HG03280 (cell line): ENCODE results near the gene WIZ.

Source experiments
- ATAC-seq: cut with Tn5 transposase; IDR thresholded peaks from one replicate; pipeline ENCODE4 v1.9.1; 2021; ENCODE audit warnings: mild to moderate bottlenecking, moderate library complexity; ENCODE audit not compliant: unreplicated experiment

WIZ gene

DNA sequence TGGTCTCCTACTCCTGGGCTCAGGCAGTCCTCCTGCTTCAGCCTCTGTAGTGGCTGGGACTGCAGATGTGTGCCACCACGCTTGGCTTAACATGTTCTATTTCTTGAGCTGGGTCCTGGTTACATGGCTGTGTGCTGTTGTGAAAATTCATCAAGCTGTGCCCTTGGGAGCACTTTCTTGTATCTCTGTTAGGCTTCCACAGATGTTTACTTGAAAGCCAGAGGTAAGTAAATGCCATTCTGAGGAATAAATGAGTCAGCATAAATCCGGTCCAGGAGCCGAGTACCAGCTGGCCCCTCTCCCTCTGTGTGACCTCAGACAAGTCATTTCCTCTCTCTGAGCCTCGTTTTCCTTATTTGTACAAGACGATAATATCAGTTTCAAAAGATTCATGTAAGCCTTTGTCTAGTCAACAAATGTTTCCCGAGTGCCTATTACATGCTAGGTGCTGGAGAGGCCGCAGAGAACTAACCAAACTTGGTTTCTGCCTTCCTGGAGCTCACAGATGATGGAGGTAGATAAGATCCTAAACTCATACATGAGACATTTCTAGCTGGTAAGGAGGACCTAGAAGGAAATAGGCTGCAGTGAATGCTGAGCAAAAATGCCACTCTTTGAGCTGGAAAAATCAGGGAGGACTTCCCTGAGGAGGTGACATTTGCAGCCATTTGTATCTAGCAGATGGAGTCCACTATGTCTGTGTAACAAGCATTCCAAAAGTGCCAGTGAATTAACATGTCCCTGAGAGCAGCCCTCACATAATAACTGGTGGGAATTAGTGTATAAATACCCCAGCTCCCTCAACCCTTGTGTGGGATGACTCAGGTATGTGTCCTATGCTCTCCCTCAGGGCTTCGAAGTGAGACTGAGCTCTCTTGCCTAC lies 17.3 kb upstream of the WIZ start:
- ATAC-seq, result peak; percentile 53

DNA sequence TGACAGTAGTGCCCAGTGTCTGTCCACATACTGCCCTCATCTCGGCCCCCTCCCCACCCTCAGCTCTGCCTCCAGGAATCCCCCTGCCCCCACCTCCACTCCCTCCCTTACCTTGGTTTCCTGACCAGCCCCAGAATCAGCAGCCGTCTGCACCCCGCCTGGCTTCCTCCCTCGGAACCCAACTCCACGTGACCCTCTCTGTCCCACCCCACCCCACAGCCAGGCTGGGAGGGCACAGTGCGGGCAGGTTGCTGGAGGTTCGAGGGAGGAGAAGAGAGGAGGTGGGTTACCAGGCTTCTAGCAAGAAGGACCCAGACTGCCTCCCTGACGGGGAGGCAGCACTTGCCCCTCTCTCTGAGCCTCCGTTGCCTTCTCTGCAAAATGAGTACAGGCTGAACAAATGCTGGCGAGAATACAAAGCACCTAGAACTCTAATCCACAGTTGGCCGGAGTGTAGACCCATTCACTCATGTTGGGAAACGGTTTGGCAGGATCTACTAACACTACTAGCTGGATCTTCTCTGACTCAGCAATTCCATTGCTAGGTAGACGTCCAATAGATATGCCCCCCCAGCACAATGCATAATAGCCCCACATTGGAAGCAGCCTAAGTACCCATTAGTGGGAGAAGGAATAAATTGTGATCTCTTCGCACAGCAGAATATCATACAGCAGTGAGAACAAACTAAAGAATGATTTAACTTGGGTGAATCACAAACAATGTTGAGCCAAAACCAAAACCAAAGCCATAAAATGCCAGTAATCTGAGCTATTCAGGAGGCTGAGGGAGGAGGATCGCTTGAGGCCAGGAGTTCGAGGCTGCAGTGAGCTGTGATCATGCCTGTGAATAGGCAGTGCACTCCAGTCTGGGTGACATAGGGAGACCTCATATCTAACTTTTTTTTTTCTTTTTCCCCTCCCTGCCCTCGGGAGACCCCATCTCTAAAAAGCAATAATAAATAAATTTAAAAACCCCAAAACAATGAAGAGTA lies 14.9 kb upstream of the WIZ start, which contains the start of gene RASAL3:
TSS of gene RASAL3 (minus strand) at position 151 of the 992 bp plus-strand sequence. CDS start 186 bp downstream, outside the sequence.
- peak; percentile 39 for ATAC-seq

DNA sequence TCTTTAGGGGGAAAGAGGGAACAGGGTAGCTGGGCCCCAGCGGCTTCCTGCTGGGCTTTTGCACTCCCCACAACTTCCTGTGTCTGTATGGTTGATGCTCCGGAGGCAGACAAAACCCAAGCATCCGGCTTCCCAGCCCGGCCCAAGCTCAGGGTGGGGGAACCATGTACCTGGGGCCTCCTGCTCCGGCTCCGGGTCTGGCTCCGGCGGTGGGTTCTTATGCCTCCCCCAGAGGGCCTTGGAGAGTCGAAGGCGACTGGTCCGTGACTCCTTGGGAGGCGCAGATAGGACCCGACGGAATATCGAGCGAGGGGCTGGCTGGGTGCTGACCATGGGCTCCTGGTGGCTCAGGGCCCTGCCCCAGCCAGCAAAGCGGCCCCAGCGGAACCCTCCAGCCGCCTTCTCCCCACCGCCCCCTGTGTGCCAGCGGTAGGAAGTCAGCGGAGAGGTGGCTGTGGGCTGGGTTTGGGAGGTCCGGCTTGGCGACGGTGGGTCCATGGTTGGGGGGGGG lies 14.2 kb upstream of the WIZ start:
- ATAC-seq, result peak; percentile 43

DNA sequence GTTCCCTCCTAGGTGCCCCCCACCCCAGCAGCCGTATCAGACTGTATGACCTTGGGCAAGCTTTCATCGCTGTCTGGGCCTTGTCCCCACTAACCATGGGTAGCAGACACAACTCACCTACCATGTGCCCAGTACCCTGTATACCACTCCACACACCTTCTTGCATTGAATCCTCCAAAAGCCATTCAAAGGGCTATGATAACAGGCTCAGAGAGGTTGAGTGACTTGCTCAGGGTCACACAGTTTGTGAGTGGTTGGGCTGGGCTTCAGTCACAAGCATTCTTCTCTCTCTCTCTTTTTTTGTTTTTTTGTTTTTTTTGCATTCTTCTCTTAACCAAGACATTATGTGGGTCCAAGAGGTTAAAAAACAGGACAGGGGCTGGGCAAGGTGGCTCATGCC lies 11.9 kb upstream of the WIZ start:
- ATAC-seq, result no peak

DNA sequence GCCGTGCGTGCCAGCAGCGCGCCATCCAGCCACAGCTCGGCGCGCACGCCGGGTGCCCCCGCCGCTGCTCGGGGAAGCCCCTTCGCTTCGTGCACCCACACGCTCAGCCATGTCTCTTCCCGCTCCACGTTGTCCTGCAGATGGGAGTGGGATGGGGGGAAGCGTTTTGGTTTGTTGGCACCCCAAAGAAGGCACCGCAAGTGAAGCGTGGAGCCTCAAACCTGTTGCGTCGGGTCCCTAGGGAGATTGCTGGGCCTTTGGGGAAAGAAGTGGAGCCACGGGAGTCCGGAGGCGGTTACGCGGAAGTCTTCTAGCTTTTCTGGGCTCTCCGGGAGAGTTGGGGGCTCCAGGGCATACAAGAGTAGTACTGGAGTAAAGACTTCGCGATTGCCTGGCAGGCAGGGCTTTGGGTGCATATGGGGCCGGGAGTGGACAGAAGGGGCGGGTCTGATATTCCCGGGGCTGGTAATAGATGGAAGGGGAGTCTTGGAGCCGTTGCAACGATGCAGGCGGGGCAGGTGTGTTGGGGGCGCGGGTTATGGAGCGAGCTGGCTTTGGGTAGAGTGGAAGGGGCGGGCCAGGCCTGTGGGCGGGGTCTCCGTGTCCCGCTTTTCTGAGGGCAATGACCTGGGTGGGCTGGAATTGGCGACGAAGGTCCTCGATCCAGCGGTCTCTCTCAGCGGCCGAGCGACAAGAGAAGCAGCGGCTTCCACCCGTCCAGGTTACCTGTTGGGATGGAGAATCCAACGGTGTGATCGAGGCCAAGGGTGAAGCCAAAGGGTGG lies 8.1 kb upstream of the WIZ start:
- no peak for ATAC-seq

DNA sequence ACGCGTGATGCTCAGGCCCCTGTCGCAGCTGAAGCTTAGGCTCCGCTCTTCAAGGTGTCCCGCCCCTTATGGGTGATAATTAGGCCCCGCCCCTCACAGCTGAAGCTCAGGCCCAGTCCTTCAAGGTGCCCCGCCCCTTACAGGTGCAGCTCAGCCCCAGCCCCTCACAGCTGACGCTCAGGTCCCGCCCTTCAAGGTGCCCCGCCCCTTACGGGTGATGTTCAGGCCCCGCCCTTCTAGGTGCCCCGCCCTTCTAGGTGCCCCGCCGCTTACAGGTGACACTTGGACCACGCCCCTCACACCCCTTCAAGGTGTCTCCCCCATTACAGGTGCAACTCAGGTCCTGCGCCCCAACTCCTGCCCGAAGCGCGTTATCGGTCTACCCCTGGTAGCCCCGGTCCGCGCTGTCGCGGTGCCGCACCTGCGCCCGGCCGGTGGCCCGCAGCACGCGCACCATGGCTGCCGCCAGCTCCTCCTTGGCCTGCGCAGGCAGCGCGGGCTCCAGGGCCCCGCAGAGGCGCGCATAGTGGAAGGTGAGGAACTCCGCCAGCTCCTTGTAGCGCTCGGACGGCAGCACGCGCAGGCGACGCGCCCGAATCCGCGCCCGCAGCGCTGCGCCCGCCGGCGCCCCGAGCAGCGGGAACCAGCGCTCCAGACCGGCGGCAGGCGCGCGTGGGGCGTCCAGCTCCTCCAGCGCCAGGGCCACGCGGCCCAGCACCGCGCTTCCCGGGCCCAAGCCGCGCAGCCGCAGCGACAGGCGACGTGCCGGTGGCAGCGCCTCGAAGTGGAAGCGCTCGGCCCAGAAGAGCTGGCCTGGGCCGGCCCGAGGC lies 7.3 kb upstream of the WIZ start:
- no peak for ATAC-seq

DNA sequence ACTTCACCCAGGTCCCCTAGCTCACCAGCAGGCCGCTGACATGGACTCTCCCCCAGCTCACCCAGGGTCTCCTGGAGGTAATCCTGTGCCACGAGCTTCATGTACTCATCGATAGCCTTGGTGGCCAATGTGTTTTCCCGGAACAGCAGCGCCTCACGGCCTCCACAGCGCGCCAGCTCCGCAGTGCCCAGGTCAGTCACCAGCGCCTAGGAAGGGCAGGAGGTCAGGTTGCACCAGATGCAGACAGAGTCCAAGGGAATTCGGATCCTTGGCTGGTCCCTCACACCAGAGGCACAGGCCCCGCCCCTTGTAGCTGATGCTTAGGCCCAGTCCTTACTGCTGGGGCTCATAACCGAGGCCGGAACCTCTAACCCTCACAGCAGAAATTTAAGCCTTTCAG lies 6.7 kb upstream of the WIZ start:
- ATAC-seq, result no peak

DNA sequence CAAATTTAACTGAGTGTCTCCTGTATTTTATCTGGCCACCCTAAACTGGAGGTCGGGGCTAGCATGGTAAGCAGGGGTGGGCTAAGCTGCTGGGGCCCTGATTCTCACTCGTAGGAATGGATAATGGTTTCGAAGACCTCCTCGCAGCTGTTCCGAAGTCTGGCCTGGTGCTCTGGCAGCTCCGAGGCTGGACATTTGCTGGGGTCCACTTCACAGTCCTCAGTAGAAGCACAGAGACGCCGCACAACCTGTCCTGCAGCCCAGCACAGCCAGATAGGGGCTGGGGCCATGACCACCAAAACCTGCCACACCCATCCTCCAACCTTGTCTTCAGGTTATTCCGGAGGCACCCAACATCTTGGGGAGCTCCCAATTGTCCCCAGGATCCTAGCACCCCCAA lies 6.2 kb upstream of the WIZ start:
- no peak for ATAC-seq

DNA sequence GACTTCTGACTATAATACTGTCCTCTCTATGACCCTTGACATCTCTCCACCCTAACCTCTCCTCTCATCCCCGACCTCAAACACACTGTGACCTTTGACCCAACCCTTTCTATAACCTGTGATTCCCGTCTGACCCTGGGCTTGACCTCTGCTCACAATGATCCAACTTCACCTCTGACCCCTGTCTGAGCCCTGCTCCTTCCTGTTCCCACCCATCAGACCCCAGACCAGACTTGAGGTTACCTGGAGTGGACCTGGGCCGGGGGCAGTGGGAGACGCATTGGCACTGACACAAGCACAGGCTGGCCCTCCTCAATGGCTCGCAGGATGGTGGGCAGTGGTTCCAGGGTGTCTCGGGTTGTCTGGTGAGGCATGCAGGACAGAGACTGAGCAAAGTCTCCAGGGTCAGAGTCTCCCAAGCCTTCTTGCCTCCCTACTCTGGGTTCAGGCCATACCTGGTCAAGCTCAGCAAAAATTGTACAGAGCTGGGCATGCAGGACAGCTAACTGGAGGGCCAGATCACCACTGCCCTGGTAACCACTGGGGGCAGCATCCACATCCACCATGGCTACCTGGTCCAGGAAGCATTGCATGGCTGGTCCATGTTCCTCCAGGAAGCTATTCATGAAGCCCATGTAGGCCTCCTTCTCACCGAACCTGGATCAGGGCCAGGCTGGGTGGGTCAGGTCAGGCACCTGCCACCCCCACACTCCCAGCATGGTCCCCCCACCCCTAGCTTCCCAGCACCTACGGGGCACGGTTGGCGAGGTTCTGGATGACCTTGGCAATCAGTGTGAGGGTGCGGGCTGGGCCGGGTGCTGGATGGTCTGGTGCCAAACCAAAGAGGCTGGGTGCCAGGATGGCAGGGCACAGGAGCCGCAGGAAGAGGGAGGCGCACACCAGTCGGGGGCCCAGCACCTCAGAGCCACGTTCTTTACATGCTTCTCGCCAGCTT lies 4.4 kb upstream of the WIZ start:
- ATAC-seq, result no peak

DNA sequence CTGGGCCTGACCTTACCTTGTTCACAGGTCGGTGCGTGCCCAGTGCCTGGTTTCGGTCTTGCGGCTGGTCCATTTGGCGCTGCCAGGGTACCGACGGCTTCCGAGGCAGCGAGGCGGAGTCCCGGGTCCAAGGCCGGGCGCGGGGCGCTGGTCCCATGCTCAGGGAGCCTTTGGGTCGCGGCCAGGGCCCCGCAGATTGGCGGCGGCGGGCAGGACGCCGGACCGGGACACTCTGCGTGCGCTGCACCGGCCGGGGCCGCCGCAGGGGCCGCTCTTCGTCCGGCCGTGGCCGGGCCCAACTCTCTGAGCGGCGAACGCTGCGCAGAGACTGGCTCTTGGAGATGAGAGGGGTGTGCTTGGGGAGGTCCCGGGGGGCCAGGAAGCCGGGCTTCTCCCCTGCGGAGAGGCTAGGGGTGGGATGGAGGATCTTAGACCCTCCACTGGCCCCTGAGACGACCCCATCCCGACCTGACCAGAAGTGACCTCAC lies 3.4 kb upstream of the WIZ start:
- ATAC-seq, result no peak

DNA sequence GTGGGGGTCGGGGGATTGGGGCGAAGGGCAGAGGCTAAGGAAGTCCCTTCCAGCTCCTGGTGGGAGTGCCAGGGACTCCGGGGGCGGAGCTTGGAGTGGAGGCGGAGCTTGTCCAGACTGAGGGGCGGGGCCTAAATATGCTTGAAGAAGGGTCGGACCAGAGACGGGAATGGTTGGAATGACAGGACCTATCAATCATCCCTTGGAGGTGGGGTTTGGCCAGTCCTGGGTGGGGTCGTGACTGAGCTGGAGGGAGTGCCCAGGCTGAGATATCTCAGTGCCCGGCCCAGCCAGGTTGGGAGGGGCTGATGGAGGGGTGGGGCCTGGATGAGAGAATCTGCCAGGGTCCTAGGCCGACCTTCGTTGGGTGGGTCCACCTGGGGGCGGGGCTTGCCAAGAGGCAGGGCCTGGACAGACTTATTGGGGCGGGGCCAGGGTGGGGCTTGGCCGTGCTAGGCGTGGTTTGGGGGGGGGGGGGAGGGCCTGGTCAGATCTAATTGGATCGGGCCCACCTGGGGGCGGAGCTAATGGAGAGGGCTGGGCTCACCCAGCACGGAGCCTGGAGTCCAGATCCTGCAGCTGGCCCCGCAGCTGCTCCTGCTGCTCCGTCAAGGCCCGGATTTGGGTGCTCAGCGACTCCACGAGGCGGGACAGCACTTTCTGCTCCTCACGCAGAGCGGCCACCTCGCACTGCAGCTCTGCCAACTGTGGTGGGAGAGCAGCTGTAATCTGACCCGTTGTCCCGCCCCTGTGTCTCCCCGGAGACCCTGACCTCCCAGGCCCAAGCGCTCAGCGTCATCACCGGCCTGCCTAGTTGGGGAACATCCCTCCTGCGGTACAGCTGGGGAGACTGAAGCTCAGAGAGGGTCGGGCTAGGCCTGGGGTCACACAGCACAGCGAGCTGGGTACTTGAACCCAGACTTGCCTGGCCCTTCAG lies 2.6 kb upstream of the WIZ start:
- no peak for ATAC-seq

DNA sequence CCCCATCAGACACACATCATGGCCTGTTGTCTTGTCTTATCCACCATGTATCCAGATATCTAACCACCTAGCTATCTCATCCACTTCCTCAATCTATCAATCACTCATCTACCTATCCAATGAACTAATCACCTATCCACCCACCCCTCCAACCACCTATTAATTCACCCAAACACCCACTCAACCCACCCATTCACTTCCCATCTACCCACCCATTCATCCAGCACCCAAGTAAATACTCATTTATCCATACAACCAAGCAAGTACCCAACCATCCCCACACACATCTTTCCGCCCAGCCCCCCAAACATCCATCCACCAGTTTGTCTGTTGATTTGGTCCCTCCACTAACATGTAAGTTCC lies 753 bp upstream of the WIZ start:
- no peak for ATAC-seq

DNA sequence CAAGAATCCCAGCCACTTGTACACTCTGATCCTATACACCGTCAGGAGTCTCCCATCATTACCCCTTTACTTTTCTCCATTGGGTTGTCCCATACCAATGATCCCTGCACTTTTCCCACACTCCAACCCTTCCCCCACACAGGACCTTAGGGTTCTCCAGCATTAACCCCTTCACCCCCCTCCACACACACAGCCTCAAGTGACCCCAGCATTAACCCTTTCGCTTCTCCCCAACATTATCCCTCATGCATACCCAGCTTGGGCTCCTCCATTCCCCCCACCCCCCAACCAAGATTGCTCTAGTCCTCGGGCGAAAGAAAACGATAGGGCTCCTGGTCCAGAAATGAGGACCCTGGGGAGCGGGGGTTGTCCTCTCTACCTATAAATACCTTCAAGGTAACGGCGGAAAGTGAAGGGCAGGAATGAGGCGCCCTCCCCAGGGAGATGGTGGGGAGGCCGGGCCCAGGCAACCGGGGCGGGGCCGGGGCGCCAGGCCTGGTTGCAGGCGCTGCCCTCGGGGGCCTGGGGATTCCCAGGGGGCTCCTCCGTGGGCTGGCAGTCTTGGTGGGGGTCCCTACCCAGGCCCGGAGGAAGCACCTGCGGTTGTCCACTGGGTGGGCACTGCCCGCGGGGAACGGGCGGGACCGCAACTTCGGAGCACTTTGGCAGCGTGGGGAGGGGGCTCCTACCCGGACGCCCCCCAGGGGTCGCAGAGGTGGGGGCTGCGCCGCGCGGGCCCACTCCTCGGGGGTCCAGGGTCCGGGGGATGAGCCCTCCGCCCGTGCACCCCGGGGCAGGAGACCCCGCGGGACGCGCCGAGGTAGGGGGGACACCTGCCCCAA lies 757 bp downstream of the WIZ start:
- peak; percentile 24 for ATAC-seq

DNA sequence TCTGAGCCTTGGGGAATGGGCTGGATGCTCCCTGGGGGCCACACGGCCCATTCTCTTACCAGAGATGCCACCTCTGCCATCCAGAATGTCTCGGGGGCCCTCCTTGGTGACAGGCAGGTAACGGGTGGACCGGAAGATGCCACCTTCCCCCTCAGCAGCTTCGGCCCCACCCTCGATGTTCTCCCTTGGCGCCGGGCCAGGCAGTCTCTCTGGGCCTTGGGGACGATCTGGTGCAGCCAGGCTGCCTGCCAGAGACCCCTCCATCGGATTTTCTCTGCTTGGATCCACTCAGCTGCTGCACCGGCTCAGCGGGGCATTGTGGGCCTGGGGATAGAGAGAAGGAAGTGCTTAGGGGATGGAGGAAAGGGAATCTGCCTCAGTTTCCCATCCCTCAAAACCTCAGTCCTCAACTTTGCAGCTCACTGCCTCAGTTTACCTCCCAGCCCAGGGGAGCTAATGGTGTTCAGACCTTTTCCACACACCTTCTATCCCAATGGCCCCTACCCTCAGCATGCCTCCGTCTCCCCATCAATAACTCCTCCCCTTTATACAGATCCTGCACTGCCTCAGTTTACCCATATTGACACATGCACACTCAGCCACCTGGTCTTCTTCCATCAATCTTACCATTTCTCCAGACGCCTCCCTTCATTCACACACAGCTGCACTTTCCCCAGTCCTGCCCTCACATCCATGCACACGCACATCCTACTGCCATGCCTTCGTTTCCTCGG lies 1.5 kb downstream of the WIZ start:
- no peak for ATAC-seq

DNA sequence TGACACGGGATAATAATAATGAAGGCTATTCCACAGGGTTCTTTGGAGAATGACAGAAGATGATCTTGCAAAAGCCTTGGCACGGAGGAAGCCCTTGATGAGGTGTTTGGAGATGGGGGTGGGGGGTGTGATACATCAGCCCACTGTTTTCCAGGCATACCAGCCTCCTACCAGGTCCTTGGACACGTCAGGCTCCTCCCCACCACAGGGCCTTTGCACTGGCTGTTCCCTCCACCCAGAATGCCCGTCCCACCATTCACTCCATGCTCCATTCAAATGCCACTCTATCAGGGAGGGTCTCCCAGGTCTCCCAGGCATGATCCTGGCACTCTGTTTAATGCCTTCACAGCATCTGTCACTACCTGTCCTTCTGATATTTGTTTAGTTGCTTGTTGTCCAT lies 2.7 kb downstream of the WIZ start:
- no peak for ATAC-seq

DNA sequence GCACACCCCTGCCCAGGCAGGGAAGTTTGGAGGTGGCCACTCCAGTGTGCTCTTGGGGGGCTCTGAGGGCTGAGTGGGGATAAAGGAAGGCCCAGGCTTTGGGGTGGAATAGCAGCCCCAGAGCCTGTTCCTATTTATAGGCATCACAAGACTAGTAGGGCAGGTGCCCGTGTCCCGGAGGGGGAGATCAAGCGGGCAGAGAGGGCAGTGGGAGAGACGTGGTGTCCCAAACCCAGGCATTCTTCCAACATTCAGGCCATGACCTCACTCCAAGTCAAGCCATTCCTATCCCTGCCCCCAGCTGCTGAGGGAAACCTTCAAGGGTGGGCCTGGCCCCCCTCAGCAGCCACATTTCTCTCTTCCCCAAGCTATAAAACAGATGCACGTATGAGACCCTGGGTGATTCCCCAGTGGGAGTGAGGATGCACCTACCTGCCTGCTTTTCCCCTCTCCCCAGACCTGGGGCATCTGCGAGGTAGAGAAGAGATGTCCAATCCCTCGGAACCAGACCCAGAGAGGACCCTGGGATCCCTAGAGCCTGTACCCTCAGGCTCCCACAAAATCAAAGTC lies 3.9 kb downstream of the WIZ start:
- ATAC-seq, result no peak
